Measurements from ENCODE around the gene FAM3C.

GRCh38 chr7:121395494-121395960, 581 bp downstream of the FAM3C start:
- no peak for TF ChIP-seq CTCF (IDR thresholded peaks at IDR 0.05)
- no peak for TF ChIP-seq POLR2A (IDR thresholded peaks at IDR 0.05)
